ENCODE data around the gene SLC16A7. TPM values are rescaled to one million over a fixed set of nuclear protein-coding genes. Genes with fewer than 3 reads are reported as not detected.

Gene SLC16A7
- total and polyA plus RNA-seq, 2 of the 8 experiments (the other 6 are each of a cell fraction or from before 2014, with no cell fraction given): 0.74 to 4.3 TPM

- H2BK5ac ChIP-seq (ENCODE audit: low read depth, low read length): no peak overlapping the region
- H2BK120ac ChIP-seq (replicated peaks; ENCODE audit: low read depth, low read length): no peak overlapping the region
- no peak overlapping the region for H3K56ac ChIP-seq (replicated peaks; ENCODE audit: insufficient read length, low read depth, low read length)
- H3K18ac ChIP-seq (ENCODE audit: extremely low read depth, low read length): no peak overlapping the region
- no peak overlapping the region for H2AFZ ChIP-seq (ENCODE audit: low read length)
- no peak overlapping the region for H3K23ac ChIP-seq (ENCODE audit: insufficient read length)
- H3K79me2 ChIP-seq (ENCODE audit: control insufficient read depth in 1 of 2, insufficient read depth in 2 of 2, low read length in 2 of 2): no peaks in the 10 kb centered on the region
- H3K4ac ChIP-seq (replicated peaks; ENCODE audit: insufficient read length, low read depth, low read length): no peak overlapping the region
- no peak overlapping the region for H3K14ac ChIP-seq (ENCODE audit: insufficient read length)
- no peaks in the 10 kb centered on the region for H4K20me1 ChIP-seq (replicated peaks in 1 of 2; ENCODE audit: control insufficient read depth in 1 of 2, insufficient read depth in 2 of 2, low read length in 2 of 2)
- no peaks in the 10 kb centered on the region for H3K4me1 ChIP-seq (replicated peaks in 1 of 4; ENCODE audit: control insufficient read depth in 3 of 4, insufficient read depth in 4 of 4, low read length in 3 of 4)
- no peak overlapping the region for H2BK12ac ChIP-seq (ENCODE audit: low read depth, low read length)
- H2BK20ac ChIP-seq (ENCODE audit: low read length): no peak overlapping the region
- no peak for FAIRE-seq
- POLR2A ChIA-PET (ENCODE audit: partially characterized antibody): no interaction called here
- H3K4me3 ChIP-seq (ENCODE audit: extremely low read depth in 1 of 4, insufficient read depth in 2 of 4, low read depth in 3 of 4, low read length in 4 of 4): no peak overlapping the region
- H2AK5ac ChIP-seq (ENCODE audit: low read depth, low read length): no peak overlapping the region
- no peak overlapping the region for H3K9ac ChIP-seq (replicated peaks in 1 of 4; ENCODE audit: extremely low read depth in 1 of 4, low read depth in 3 of 4, low read length in 3 of 4)
- CTCF ChIA-PET (ENCODE audit: partially characterized antibody): no interaction called here
- no peak overlapping the region for H4K8ac ChIP-seq (ENCODE audit: extremely low read depth, insufficient read depth, low read length)
- no peak overlapping the region for H4K5ac ChIP-seq (ENCODE audit: insufficient read length, low read depth, low read length)
- H3K23me2 ChIP-seq (ENCODE audit: low read depth, low read length): no peaks in the 10 kb centered on the region
- H2BK15ac ChIP-seq (ENCODE audit: low read length): no peak overlapping the region
- H3K4me2 ChIP-seq (ENCODE audit: insufficient read depth in 1 of 2, low read depth in 2 of 2, low read length in 2 of 2): no peak overlapping the region
- no peaks in the 10 kb centered on the region for H3K27me3 ChIP-seq (replicated peaks in 1 of 4; ENCODE audit: control insufficient read depth in 3 of 4, extremely low read depth in 1 of 4, insufficient read depth in 3 of 4, low read length in 3 of 4)
- H3K9me3 ChIP-seq (ENCODE audit: insufficient read depth in 2 of 2, low read depth in 1 of 2, low read length in 1 of 2): no peaks in the 10 kb centered on the region
- 100% methylated on average over 1 of the region's 1 CpG; no CpG with 5 or more reads in 1 of the 2 experiments for WGBS, 2 experiments (ENCODE audit: extremely low coverage in 1 of 2, insufficient coverage in 1 of 2, insufficient read length in 1 of 2, insufficient replicate concordance in 2 of 2, low coverage in 1 of 2, low lambda C conversion rate in 2 of 2, missing lambda C conversion rate in 1 of 2)
- no peak overlapping the region for H3K27ac ChIP-seq (ENCODE audit: low read depth, low read length)
- DNase-seq (ENCODE audit: low read depth in 1 of 2, low spot score in 2 of 2): no peak
- no peaks in the 10 kb centered on the region for H3K36me3 ChIP-seq (ENCODE audit: control insufficient read depth in 2 of 4, insufficient read depth in 4 of 4, low read length in 3 of 4)
- no peak overlapping the region for H4K91ac ChIP-seq (replicated peaks; ENCODE audit: insufficient read length, low read length)
- no peaks in the 10 kb centered on the region for H3K79me1 ChIP-seq (ENCODE audit: low read depth, low read length)
- TF ChIP-seq SP1 (IDR thresholded peaks at IDR 0.05; ENCODE audit: low read depth, low read length) (no peak), E2F6 (IDR thresholded peaks at IDR 0.05) (no peak), ZNF274 (IDR thresholded peaks at IDR 0.05; ENCODE audit: borderline replicate concordance, extremely low read depth, low read length) (no peak), MAFK (IDR thresholded peaks at IDR 0.05; ENCODE audit: low read depth, low read length) (no peak), SIRT6 (IDR thresholded peaks at IDR 0.05; ENCODE audit: low read length) (no peak), ATF3 (IDR thresholded peaks at IDR 0.05; ENCODE audit: insufficient read depth, low read depth, low read length) (no peak), YY1 (IDR thresholded peaks at IDR 0.05; ENCODE audit: low read depth, low read length) (no peak), CHD2 (IDR thresholded peaks at IDR 0.05; ENCODE audit: low read length) (no peak), KDM5A (IDR thresholded peaks at IDR 0.05; ENCODE audit: low read length) (no peak), EP300 (IDR thresholded peaks at IDR 0.05; ENCODE audit: borderline replicate concordance in 1 of 2, low read depth in 2 of 2, low read length in 2 of 2) (no peak), CHD1 (IDR thresholded peaks at IDR 0.05; ENCODE audit: low read depth, low read length) (no peak), SIN3A (conservative IDR thresholded peaks at IDR 0.05 in 1 of 2, IDR thresholded peaks at IDR 0.05 in 1 of 2; ENCODE audit: low read depth in 1 of 2, low read length in 2 of 2) (no peak), SAP30 (IDR thresholded peaks at IDR 0.05; ENCODE audit: insufficient read depth, insufficient replicate concordance, low read length) (no peak), RXRA (IDR thresholded peaks at IDR 0.05; ENCODE audit: insufficient read depth, low read depth, low read length) (no peak)
Observed at GRCh38 chr12:59736359-59736758, 140.5 kb downstream of the SLC16A7 start.

All from H1 (cell line).